Stimulated activated CD4-positive, alpha-beta T cell treated with anti-CD3 and anti-CD28 coated beads, Interleukin-15, amount 100 ng/mL, for 1 hour (primary cell): ENCODE results near the gene BCAR1.
"Not testable (repeated sequence)": the region's sequence is repeated elsewhere in the genome, so short reads cannot be mapped to it uniquely, and the experiment has no call there.

Source experiments
- DNase-seq, 2 donors: peaks; one replicate each; pipeline ENCODE4 v3.0.0-alpha.2; 2020; ENCODE audit warnings: low read depth in 1 of 2, low spot score in 1 of 2

Gene BCAR1

GRCh38 chr16:75205961-75206748 lies 45.3 kb downstream of the BCAR1 start:
- not testable (repeated sequence) for DNase-seq

GRCh38 chr16:75205438-75205837 lies 46.0 kb downstream of the BCAR1 start:
- not testable (repeated sequence) for DNase-seq

GRCh38 chr16:75204905-75205304 lies 46.5 kb downstream of the BCAR1 start:
- not testable (repeated sequence) for DNase-seq

- DNase-seq: no peak
Measured at GRCh38 chr16:75204410-75204758, 47.0 kb downstream of the BCAR1 start.

GRCh38 chr16:75203667-75204409 lies 47.6 kb downstream of the BCAR1 start:
- DNase-seq: no peak

GRCh38 chr16:75203096-75203495 lies 48.3 kb downstream of the BCAR1 start:
- DNase-seq: no peak

- no peak for DNase-seq
Measured at GRCh38 chr16:75202069-75202590, 49.3 kb downstream of the BCAR1 start.

GRCh38 chr16:75198135-75198600 lies 53.3 kb downstream of the BCAR1 start:
- DNase-seq: no peak

GRCh38 chr16:75197522-75198134 lies 53.8 kb downstream of the BCAR1 start:
- DNase-seq: no peak

GRCh38 chr16:75196836-75197235 lies 54.6 kb downstream of the BCAR1 start:
- DNase-seq: no peak

- no peak for DNase-seq
Measured at GRCh38 chr16:75195811-75196790, 55.3 kb downstream of the BCAR1 start.

- no peak for DNase-seq
Measured at GRCh38 chr16:75193730-75194444, 57.5 kb downstream of the BCAR1 start.

GRCh38 chr16:75193265-75193650 lies 58.2 kb downstream of the BCAR1 start:
- no peak for DNase-seq

GRCh38 chr16:75192606-75193264 lies 58.7 kb downstream of the BCAR1 start:
- DNase-seq: no peak

GRCh38 chr16:75189638-75190245 lies 61.7 kb downstream of the BCAR1 start:
- no peak for DNase-seq

- no peak for DNase-seq
Measured at GRCh38 chr16:75188832-75189477, 62.5 kb downstream of the BCAR1 start.

GRCh38 chr16:75181630-75182029 lies 69.8 kb downstream of the BCAR1 start:
- DNase-seq: no peak

GRCh38 chr16:75179208-75179607 lies 72.2 kb downstream of the BCAR1 start:
- no peak for DNase-seq
